HG03280 (cell line): ENCODE data around the gene DMRTA2.
"Not testable (repeated sequence)": the region's sequence is repeated elsewhere in the genome, so short reads cannot be mapped to it uniquely, and the experiment has no call there.

Source experiments
- ATAC-seq: cut with Tn5 transposase; IDR thresholded peaks from one replicate; pipeline ENCODE4 v1.9.1; 2021; ENCODE audit warnings: mild to moderate bottlenecking, moderate library complexity; ENCODE audit not compliant: unreplicated experiment

DMRTA2 gene

GRCh38 chr1:50393522-50394120 lies 29.6 kb downstream of the DMRTA2 start:
- no peak for ATAC-seq

- ATAC-seq = not testable (repeated sequence)
Observed at GRCh38 chr1:50381551-50381950, 41.7 kb downstream of the DMRTA2 start.

DNA sequence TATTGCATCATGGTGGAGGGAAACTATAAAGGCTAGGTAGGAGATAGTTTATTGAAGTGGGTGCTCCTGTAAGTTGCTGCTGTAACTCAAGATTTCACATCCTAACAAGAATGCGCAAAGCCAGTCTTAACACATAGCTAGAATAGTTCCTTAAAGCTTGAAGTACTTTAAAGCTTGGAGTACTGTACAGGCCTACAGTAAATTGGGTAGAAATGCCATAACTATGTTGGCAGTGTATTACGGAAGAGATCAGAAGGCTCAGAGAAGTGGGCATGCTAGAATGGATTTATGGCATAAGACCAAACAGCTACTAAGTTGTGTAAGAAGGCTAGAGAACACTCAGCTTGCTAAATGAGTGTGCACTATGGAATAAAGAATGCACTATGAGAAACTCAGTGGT lies 44.5 kb downstream of the DMRTA2 start:
- no peak for ATAC-seq

DNA sequence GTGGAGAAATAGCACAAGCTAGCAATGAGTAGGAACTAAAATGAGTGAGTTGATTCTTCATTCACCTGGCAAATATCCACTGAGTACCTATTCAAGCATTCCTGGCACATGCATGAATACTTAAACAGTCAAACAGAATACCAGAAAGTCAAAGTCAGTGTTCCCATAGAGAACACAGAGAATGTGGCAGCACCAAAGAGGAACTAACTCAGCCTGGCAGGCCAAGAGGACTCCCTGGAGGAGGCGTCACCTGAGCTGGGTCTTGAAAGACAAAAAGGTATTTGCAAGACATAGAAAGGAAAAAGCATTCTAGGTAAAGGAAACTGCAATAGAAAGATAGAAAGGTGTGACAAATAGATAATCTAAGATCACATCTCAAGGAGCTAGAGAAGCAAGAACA lies 49.7 kb downstream of the DMRTA2 start:
- ATAC-seq = no peak

DNA sequence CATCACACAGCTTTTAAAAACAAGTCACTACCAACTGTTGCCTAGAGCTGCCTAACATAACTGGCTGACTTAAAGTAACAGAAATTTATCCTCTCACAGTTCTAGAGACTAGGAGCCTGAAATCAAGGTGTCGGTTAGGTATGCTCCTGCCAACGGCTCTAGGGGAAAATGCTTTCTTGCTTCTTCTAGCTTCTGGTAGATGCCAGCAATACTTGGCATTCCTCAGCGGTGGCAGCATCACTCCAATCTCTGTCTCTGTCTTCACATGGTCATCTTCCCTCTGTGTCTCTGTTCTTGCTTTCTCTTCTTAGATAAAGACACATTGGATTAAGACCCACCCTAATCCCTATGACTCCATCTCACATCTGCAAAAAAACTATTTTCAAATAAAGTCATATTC lies 51.5 kb downstream of the DMRTA2 start:
- ATAC-seq = no peak

GRCh38 chr1:50369830-50370229 lies 53.4 kb downstream of the DMRTA2 start:
- no peak for ATAC-seq

- ATAC-seq = no peak
Observed at GRCh38 chr1:50369008-50369634, 54.1 kb downstream of the DMRTA2 start.

GRCh38 chr1:50368179-50369007 lies 54.9 kb downstream of the DMRTA2 start:
- no peak for ATAC-seq
